Measurements from ENCODE around the gene CNOT8. TPM values are rescaled to one million over a fixed set of nuclear protein-coding genes. Genes with fewer than 3 reads are reported as not detected.

Gene CNOT8
- total RNA-seq, 4 donors from 2014 or later: 25.6 to 40.6 (median 30.5) TPM

DNA sequence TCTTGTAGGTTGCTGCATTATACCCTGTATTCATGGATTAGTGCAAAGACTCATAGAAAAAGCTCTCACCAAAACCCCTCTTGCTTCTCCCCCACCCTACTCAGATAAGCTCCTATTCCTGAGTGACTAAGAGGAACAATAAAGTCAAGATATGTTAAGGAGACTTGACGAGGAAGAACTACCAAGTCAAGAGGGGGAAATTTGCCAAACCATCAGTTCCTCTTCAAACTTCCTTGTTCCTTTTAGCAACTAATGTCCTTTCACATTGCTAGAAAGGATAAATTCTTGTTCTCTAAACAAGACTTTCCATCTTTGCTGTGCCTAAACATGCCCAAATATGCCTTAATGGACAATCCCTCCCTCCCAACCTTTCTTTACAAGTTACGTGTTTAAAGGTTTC is 27.0 kb downstream of the CNOT8 start:
- H3K4me1 ChIP-seq: no peaks in the 10 kb centered on the region
- peaks cover 0 to 55% of the 10 kb centered on the region in 2 donors for H3K36me3 ChIP-seq
- H3K9me3 ChIP-seq: no peaks in the 10 kb centered on the region
- in situ Hi-C loops (cut with MboI; ENCODE audit: low sequenced_read_pairs in 4 of 4) (no loop called here), intact Hi-C loops (cut with DNase I; ENCODE audit: low total_unique reads) (no loop called here)
- no peaks in the 10 kb centered on the region for H3K27me3 ChIP-seq
- DNase-seq (no peak), ATAC-seq (no peak)
- H3K27ac ChIP-seq: no peak overlapping the region
- TF ChIP-seq, protein P1, sequence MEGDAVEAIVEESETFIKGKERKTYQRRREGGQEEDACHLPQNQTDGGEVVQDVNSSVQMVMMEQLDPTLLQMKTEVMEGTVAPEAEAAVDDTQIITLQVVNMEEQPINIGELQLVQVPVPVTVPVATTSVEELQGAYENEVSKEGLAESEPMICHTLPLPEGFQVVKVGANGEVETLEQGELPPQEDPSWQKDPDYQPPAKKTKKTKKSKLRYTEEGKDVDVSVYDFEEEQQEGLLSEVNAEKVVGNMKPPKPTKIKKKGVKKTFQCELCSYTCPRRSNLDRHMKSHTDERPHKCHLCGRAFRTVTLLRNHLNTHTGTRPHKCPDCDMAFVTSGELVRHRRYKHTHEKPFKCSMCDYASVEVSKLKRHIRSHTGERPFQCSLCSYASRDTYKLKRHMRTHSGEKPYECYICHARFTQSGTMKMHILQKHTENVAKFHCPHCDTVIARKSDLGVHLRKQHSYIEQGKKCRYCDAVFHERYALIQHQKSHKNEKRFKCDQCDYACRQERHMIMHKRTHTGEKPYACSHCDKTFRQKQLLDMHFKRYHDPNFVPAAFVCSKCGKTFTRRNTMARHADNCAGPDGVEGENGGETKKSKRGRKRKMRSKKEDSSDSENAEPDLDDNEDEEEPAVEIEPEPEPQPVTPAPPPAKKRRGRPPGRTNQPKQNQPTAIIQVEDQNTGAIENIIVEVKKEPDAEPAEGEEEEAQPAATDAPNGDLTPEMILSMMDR (IDR thresholded peaks at IDR 0.05 in 4 of 5, conservative IDR thresholded peaks at IDR 0.05 in 1 of 5): no peak
- no peak for TF ChIP-seq POLR2A (IDR thresholded peaks at IDR 0.05)
- H3K4me3 ChIP-seq: no peak overlapping the region

DNA sequence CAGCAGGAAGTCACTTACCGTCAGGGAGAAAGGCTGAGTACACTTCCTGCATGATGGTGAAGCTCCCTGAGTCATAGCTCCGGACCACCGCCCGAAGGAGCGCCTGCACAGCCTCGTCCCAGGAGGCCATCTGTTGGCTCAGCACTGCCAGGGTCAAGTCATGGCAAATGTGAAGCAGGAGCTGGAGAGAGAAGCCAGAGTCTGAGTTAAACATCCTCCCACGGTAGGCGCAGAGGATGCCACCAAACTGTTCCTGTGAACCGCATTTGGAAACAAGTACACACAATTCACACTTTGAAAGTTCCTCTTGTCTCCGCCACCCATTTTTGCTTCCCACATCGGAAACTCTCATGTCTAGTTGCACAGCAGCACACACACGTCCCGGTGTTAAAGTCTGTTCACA is 33.9 kb downstream of the CNOT8 start:
- intact Hi-C loops (cut with DNase I; ENCODE audit: low total_unique reads) (no loop called here), in situ Hi-C loops (cut with MboI; ENCODE audit: low sequenced_read_pairs in 4 of 4) (no loop called here)
- Histone ChIP-seq H3K27me3 (no peaks in the 10 kb centered on the region), H3K4me1 (no peaks in the 10 kb centered on the region), H3K9me3 (no peaks in the 10 kb centered on the region), H3K4me3 (no peak overlapping the region), H3K27ac (no peak overlapping the region), H3K36me3 (peaks cover 7 to 93% of the 10 kb centered on the region in 2 donors)
- DNase-seq (no peak), ATAC-seq (no peak)
- no peak for TF ChIP-seq POLR2A (IDR thresholded peaks at IDR 0.05)
- TF ChIP-seq, protein P1 (IDR thresholded peaks at IDR 0.05 in 4 of 5, conservative IDR thresholded peaks at IDR 0.05 in 1 of 5): no peak

- in situ Hi-C loops (cut with MboI; ENCODE audit: low sequenced_read_pairs in 4 of 4) (no loop called here), intact Hi-C loops (cut with DNase I; ENCODE audit: low total_unique reads) (no loop called here)
- no peaks in the 10 kb centered on the region for H3K4me1 ChIP-seq
- no peaks in the 10 kb centered on the region for H3K9me3 ChIP-seq
- DNase-seq (no peak), ATAC-seq (no peak)
- no peak for TF ChIP-seq POLR2A (IDR thresholded peaks at IDR 0.05)
- TF ChIP-seq, protein P1 (IDR thresholded peaks at IDR 0.05 in 4 of 5, conservative IDR thresholded peaks at IDR 0.05 in 1 of 5): no peak
- peaks cover 7 to 91% of the 10 kb centered on the region in 2 donors for H3K36me3 ChIP-seq
- no peak overlapping the region for H3K27ac ChIP-seq
- H3K4me3 ChIP-seq: no peak overlapping the region
- no peaks in the 10 kb centered on the region for H3K27me3 ChIP-seq
Observed at GRCh38 chr5:154893381-154893780, 35.0 kb downstream of the CNOT8 start.

GRCh38 chr5:154895606-154896561 is 37.5 kb downstream of the CNOT8 start:
- Histone ChIP-seq H3K9me3 (no peaks in the 10 kb centered on the region), H3K36me3 (peaks cover 7 to 91% of the 10 kb centered on the region in 2 donors), H3K27me3 (no peaks in the 10 kb centered on the region), H3K4me1 (no peaks in the 10 kb centered on the region), H3K27ac (no peak overlapping the region), H3K4me3 (no peak overlapping the region)
- TF ChIP-seq, protein P1 (IDR thresholded peaks at IDR 0.05 in 4 of 5, conservative IDR thresholded peaks at IDR 0.05 in 1 of 5): no peak
- no peak for TF ChIP-seq POLR2A (IDR thresholded peaks at IDR 0.05)
- no peak for ATAC-seq
- in situ Hi-C loops (cut with MboI; ENCODE audit: low sequenced_read_pairs in 4 of 4) (no loop called here), intact Hi-C loops (cut with DNase I; ENCODE audit: low total_unique reads) (loop anchor here (5.0 kb wide), 1 partner anchor 34 kb away; no protein-coding TSS in a partner anchor)
- no peak for DNase-seq
